Retinal pigment epithelial cell (primary cell): ENCODE data around the gene RBPJ.

ENCODE experiments used
- DNase-seq: peaks from one replicate; pipeline ENCODE4 v3.0.0-alpha.2; 2010; ENCODE audit warnings: low read depth
- H3K4me3 ChIP-seq: 2 replicates; pipeline ENCODE4 v1.5.1; 2011; ENCODE audit warnings: mild to moderate bottlenecking, low read length, control low read depth, moderate library complexity
- CTCF ChIP-seq: conservative IDR thresholded peaks from 2 replicates; pipeline ENCODE4 v1.5.1; 2011; ENCODE audit warnings: low read depth, low read length, control low read depth, inconsistent platforms

Gene RBPJ

GRCh38 chr4:26294904-26295303 lies 25.9 kb upstream of the RBPJ start:
- H3K4me3 ChIP-seq = no peak overlapping the region
- no peak for DNase-seq
- TF ChIP-seq CTCF = no peak

GRCh38 chr4:26296021-26296420 lies 24.8 kb upstream of the RBPJ start:
- H3K4me3 ChIP-seq = no peak overlapping the region
- no peak for DNase-seq
- no peak for TF ChIP-seq CTCF

DNA sequence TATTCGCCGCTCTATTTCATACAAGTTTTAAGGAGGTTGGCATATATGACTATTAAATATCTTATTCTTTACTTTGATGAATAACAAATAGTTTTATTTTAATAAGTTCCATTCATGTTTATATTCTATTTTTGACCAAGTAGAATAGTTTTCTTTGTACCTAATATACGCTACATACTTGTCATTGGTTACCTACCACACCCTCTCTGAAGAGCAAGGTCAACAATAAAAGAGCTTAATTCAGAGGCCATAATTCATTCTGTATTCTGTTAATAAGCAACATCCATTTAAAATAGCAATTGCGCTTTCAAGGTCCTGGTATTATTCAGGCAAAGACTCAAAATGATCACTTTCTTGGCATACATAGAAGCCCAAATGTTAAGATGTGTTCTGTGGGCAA lies 24.3 kb upstream of the RBPJ start:
- no peak for TF ChIP-seq CTCF
- no peak overlapping the region for H3K4me3 ChIP-seq

DNA sequence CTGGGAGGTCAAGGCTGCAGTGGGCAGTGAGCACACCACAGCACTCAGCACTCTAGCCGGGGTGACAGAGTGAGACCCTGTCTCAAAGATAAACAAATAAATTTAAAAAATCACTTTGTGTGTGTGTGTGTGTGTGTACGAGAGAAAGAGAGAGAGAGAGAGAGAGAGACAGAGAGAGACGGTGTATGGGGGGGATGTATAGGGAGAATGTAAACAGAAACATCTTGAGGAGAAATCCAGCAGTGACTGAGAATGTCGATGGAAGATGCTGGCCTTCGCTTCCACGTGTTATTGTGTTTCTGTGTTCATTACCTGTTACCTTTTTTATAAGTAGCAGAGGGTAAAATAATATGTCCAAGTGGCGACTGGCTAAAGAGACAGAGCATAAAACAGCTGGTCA lies 23.6 kb upstream of the RBPJ start:
- H3K4me3 ChIP-seq = no peak overlapping the region
- TF ChIP-seq CTCF = no peak
- DNase-seq = no peak

More for the DNA sequence above, 24.3 kb upstream of the RBPJ start:
- DNase-seq = no peak

GRCh38 chr4:26298198-26298947 lies 22.4 kb upstream of the RBPJ start:
- TF ChIP-seq CTCF = no peak
- peak; percentile 46 for DNase-seq
- no peak overlapping the region for H3K4me3 ChIP-seq

DNA sequence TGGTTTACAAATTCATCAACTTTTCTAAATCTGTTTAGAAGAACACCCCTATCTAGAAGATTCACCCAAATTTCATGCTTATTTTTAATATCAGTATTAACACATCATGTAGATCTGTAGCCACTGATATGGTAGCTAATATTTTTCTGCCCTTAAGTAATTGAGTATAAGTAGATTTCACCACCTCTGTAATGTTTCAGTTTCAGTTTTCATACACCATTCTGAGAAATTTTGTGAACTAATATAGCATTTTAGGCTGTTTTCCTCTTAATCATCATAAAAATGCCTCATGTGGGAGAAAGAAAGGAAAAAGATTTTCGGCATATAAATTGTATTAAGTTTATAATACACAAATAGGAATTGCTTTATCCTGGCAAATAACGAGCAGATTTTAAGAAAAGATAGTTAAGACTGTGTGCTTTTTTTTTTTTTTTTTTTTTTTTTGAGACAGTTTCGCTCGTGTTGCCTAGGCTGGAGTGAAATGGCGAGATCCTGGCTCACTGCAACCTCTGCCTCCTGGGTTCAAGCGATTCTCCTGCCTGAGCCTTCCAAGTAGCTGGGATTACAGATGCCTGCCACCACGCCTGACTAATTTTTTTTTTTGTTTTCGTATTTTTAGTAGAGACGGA lies 21.4 kb upstream of the RBPJ start:
- no peak for DNase-seq
- H3K4me3 ChIP-seq = no peak overlapping the region
- TF ChIP-seq CTCF = no peak
